Natural killer cell treated with Interleukin-12 subunit alpha and Interleukin-12 subunit beta and Interleukin-15 and Interleukin-18, amount 100 ng/mL, for 72 hours (primary cell): ENCODE measurements around the gene GALC. TPM values are rescaled to one million over a fixed set of nuclear protein-coding genes. Genes with fewer than 3 reads are reported as not detected.

Experiments
- ATAC-seq, 2 donors: fragments of 150-1000 bp; cut with Tn5 transposase in 1 of 2; sonication (Bioruptor Pico), chemical (Tn5 transposase) in 1 of 2; 2 replicates each; pipeline ENCODE4 v1.10.0; 2021
- DNase-seq: peaks from one replicate; pipeline ENCODE4 v3.0.0; 2022; ENCODE audit warnings: low spot score
- H3K27ac Mint-ChIP-seq, 2 donors: 1 replicate in 1 of 2; 2 replicates in 1 of 2; pipeline ENCODE4 v1.8.0; 2022; ENCODE audit warnings: mixed read lengths in 2 of 2, mild to moderate bottlenecking in 1 of 2, moderate library complexity in 1 of 2
- H3K27me3 Mint-ChIP-seq, 2 donors: 1 replicate in 1 of 2; 2 replicates in 1 of 2; pipeline ENCODE4 v1.8.0; 2022; ENCODE audit warnings: mixed read lengths in 2 of 2
- H3K36me3 Mint-ChIP-seq: one replicate; pipeline ENCODE4 v1.8.0; 2022; ENCODE audit warnings: mixed read lengths
- H3K4me1 Mint-ChIP-seq, 2 donors: 1 replicate in 1 of 2; 2 replicates in 1 of 2; pipeline ENCODE4 v1.8.0; 2022; ENCODE audit warnings: low read depth in 2 of 2, mixed read lengths in 2 of 2, mild to moderate bottlenecking in 1 of 2
- H3K4me3 Mint-ChIP-seq: one replicate; pipeline ENCODE4 v1.8.0; 2022; ENCODE audit warnings: mixed read lengths
- H3K9me3 Mint-ChIP-seq: 2 replicates; pipeline ENCODE4 v1.8.0; 2022; ENCODE audit warnings: mixed read lengths
- total RNA-seq, 2 donors: library from RNA; stranded (reverse); gene quantifications; one replicate each; pipeline ENCODE4 v1.2.3, GENCODE V29; 2022

The GALC gene
- total RNA-seq, 2 donors from 2014 or later = 25.1 to 27.0 TPM

DNA sequence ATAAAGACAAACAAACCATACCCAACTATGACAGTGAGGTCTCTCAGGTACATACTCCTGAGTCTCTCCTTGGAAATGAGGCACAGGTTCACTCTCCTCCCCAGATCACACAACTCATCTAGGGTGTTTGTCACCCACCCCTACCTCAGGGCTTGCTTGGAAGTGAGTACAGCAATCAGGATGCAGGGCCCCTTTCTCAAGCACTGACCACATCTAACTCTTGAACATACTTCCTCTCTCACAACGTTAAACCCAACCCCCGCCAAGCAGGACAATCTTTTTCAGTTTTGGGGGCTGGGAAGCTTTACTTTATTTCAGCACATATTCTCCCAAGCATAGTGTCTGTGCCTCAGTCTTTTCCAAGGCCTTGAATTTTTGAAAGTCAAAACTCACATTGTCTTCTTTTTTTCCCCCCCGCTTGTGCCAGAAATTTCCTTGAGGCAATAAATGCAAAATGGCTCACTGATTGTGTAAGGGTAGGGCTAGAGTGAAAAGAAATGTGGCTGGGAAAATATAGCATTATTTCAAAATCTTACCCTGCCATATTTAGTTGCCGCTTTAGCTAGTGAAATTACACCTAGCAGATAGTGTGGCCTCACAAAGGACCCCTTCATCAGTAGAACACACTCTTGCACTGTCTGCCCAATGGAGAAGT lies 9.6 kb upstream of the GALC start:
- H3K27ac Mint-ChIP-seq = peak overlapping the region; percentile 96 to 97
- ATAC-seq (peak; percentile 59 to 66), DNase-seq (no peak)
- H3K4me1 Mint-ChIP-seq = peaks cover 47 to 67% of the 10 kb centered on the region in 2 donors
- peak overlapping the region; percentile 80 for H3K4me3 Mint-ChIP-seq
- no peaks in the 10 kb centered on the region for H3K9me3 Mint-ChIP-seq
- H3K27me3 Mint-ChIP-seq = no peaks in the 10 kb centered on the region
- peaks cover 27% of the 10 kb centered on the region for H3K36me3 Mint-ChIP-seq

DNA sequence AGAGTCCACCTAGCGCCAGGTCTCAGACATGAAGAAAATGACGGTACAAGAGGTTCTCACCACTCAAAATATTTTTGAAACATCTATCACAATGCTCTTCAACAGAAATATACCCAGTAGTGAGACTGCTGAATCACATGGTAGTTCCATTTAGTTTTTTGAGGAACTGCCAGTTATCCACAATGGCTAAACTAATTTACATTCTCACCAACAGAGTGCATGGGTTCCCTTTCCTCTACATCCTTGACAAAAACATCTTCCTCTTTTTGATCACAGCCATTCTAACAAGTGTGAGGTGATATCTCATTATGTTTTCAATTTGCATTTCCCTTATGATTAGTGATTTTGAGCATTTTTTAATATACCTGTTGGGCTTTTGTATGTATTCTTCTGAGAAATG lies 6.3 kb upstream of the GALC start:
- DNase-seq (no peak), ATAC-seq (no peak)
- Mint-ChIP-seq H3K4me3 (peak overlapping the region; percentile 54), H3K4me1 (peaks cover 65 to 80% of the 10 kb centered on the region in 2 donors), H3K27me3 (no peaks in the 10 kb centered on the region), H3K9me3 (no peaks in the 10 kb centered on the region), H3K27ac (peak overlapping the region; percentile 96 to 97), H3K36me3 (peaks cover 11% of the 10 kb centered on the region)

- ATAC-seq (peak in 1 of 2 donors; percentile 37), DNase-seq (no peak)
- Mint-ChIP-seq H3K4me3 (peak overlapping the region; percentile 38), H3K4me1 (peaks cover 71 to 86% of the 10 kb centered on the region in 2 donors), H3K36me3 (peaks cover 11% of the 10 kb centered on the region), H3K27me3 (no peaks in the 10 kb centered on the region), H3K9me3 (no peaks in the 10 kb centered on the region), H3K27ac (peak overlapping the region; percentile 96 to 97)
These were observed 5.5 kb upstream of the GALC start for GRCh38 chr14:87998482-87998881.

GRCh38 chr14:87996291-87996592 lies 3.3 kb upstream of the GALC start:
- Mint-ChIP-seq H3K36me3 (peaks cover 5% of the 10 kb centered on the region), H3K4me3 (peak overlapping the region; percentile 90), H3K27ac (peak overlapping the region; percentile 97 to 99), H3K9me3 (no peaks in the 10 kb centered on the region), H3K4me1 (peaks cover 75 to 88% of the 10 kb centered on the region in 2 donors), H3K27me3 (no peaks in the 10 kb centered on the region)
- no peak for DNase-seq
- no peak for ATAC-seq

DNA sequence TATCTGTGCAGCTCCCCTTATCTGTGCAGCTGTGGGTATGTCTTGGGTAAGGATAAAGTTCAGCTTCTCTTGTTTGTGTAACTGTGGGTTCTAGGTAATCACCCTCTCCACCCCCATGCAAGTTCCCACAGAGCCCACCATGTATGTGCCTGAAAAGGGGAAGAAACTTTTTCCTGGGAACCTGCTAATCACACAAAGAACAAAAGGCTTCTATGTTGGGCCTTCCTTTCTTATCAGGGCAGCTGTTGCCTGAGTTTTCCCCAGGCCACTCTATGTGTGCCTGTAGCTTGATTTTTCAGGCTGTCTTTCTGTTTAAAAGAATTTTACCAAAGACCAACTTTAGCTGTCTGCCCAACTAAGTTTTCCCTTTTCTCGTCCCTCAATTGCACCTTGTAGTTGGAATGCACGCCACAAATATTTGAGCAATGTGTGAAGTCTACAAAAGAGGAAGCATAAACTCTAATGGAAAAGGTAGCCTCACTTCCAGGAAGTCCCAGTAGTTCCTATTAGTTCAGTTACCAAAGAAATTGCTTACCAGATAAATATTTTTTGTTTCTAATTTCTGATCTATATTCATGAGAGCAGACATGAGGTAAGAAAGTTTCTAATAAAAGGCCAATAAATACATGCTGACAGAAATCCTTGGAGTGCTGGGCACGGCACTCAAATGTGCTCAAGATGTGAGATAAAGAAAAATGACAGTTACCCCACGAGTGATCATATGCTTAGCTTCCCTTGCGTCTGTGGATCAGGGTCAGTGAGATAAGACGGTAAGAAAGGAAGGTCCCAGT lies 2.7 kb upstream of the GALC start:
- DNase-seq (no peak), ATAC-seq (peak; percentile 1 to 11)
- Mint-ChIP-seq H3K9me3 (no peaks in the 10 kb centered on the region), H3K4me1 (peaks cover 75 to 88% of the 10 kb centered on the region in 2 donors), H3K27ac (peak overlapping the region; percentile 97 to 99), H3K36me3 (peaks cover 5% of the 10 kb centered on the region), H3K4me3 (peak overlapping the region; percentile 90), H3K27me3 (no peaks in the 10 kb centered on the region)

DNA sequence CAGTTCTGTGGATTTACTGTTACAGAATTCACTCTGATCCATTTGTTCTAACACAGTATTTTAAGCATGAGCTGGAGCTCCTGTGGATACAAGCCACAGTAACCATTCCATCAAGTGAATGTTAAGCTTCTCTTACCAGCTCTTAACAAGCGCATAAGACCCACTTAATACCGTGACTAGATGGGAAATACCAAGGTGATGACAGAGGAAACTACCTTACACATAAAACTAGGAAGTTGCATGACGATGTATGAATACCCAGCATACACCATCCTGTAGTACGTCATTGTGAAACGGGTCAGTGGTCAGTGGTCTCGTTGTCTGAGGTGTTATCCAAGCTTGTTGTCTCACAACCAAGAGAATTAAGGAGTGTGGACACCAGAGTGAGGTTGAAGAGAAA lies 2.0 kb upstream of the GALC start:
- H3K36me3 Mint-ChIP-seq = peaks cover 5% of the 10 kb centered on the region
- H3K4me3 Mint-ChIP-seq = peak overlapping the region; percentile 90
- peak overlapping the region; percentile 97 to 99 for H3K27ac Mint-ChIP-seq
- H3K4me1 Mint-ChIP-seq = peaks cover 74 to 88% of the 10 kb centered on the region in 2 donors
- DNase-seq (peak; percentile 87), ATAC-seq (peak; percentile 73 to 76)
- no peaks in the 10 kb centered on the region for H3K9me3 Mint-ChIP-seq
- H3K27me3 Mint-ChIP-seq = no peaks in the 10 kb centered on the region

DNA sequence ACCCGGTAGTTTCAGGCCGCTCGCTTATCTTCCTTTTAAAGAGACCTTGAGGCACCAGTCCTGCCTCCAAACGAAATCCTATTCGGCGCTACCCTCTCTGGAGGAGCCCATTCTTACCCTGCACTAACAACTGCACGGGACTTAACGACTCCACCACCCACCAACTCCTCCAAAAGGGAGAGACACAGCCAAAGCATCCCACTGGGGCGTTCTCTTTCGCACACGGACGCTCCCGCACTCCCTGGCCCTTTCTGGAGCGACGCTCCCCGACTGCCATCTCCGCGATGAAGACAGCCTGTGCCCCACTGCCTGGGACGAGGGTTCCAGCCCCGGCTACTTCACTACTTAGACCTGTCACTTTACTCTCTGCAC lies 650 bp downstream of the GALC start:
- peak in 1 of 2 donors; percentile 33 for ATAC-seq
- DNase-seq = no peak
- Mint-ChIP-seq H3K36me3 (peaks cover under 1% of the 10 kb centered on the region), H3K27me3 (no peaks in the 10 kb centered on the region), H3K4me1 (peaks cover 73 to 82% of the 10 kb centered on the region in 2 donors), H3K9me3 (no peaks in the 10 kb centered on the region), H3K27ac (peak overlapping the region; percentile 97 to 99), H3K4me3 (peak overlapping the region; percentile 99)

DNA sequence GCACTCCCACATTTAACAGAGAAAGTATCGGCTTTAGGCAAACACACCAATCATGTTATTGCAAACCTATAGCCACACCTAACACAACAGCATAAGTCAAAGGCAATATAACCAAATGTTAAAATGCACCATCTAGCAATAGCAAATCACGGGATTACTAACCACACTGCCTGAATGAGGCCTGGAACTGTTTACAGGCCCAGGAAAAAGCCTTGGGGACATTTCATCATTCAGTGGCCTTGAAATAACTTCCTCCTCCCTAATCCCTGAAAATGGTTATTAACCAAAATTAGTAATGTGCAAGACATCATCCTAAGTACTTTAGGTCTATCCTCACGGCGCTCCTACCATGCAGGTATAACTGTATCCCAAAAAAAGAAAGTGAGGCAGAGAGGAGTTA lies 2.3 kb downstream of the GALC start:
- Mint-ChIP-seq H3K4me3 (peak overlapping the region; percentile 99), H3K27ac (peak overlapping the region; percentile 97 to 99), H3K27me3 (no peaks in the 10 kb centered on the region), H3K36me3 (peaks cover 4% of the 10 kb centered on the region), H3K9me3 (no peaks in the 10 kb centered on the region), H3K4me1 (peaks cover 67 to 71% of the 10 kb centered on the region in 2 donors)
- ATAC-seq (no peak), DNase-seq (no peak)

DNA sequence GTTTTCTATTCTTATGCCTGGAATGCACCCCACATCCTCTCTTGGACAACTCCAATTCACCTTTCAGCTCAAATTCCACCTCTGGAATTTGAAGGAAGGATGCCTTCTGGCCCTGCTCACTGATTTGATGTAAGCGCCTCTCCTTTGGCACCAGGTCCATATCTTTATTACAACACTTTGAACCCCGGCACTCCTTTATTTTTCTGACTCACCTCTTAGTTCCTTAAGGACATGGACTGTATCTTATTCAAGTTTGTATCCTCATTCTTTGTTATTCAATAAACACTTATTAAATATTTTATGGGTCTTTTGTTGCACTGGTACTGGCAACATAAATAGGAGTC lies 3.1 kb downstream of the GALC start:
- ATAC-seq (no peak), DNase-seq (no peak)
- Mint-ChIP-seq H3K36me3 (peaks cover 4% of the 10 kb centered on the region), H3K9me3 (no peaks in the 10 kb centered on the region), H3K4me3 (peak overlapping the region; percentile 99), H3K27me3 (no peaks in the 10 kb centered on the region), H3K27ac (peak overlapping the region; percentile 14 to 97), H3K4me1 (peaks cover 60 to 64% of the 10 kb centered on the region in 2 donors)

DNA sequence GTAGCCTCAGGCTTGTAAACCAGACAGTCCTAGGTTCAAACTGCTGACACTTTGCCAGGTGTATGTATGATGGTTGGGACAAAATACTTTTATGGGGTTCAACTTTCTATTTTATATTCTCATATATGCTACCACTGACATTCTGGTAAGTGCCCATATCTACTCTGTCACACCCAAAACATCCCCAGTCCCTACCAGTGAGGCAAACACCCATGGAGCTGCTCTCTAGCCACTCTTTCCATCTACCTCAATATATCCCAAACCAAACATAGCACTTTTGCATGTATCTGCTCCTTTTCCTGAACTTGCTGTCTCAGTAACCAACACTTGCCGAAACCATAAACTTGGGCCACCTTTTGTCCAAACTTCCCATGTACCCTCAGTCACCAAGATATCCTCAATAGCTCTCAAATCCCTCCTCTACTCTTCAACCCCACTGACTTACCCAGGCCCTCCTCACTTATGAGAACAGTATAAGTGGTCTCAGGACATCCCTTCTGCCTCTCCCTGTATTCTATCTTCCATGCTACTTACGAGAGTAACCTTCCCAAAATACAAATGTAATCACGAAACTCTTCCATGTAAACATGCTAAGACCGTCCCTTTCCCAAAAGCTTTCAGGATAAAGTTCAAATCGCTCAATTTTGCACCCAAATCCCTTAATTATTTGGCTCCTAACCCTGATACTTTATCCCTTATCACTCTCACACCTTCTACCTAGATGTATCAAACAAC lies 3.6 kb downstream of the GALC start:
- DNase-seq = no peak
- Mint-ChIP-seq H3K9me3 (no peaks in the 10 kb centered on the region), H3K27ac (peak overlapping the region; percentile 14 to 97), H3K4me3 (peak overlapping the region; percentile 99), H3K36me3 (peaks cover 4% of the 10 kb centered on the region), H3K4me1 (peaks cover 54 to 59% of the 10 kb centered on the region in 2 donors), H3K27me3 (no peaks in the 10 kb centered on the region)
- ATAC-seq = no peak

- Mint-ChIP-seq H3K27ac (no peak overlapping the region), H3K36me3 (peaks cover 19% of the 10 kb centered on the region), H3K4me1 (peaks cover 0 to 10% of the 10 kb centered on the region in 2 donors), H3K9me3 (peaks cover 3% of the 10 kb centered on the region), H3K4me3 (no peak overlapping the region), H3K27me3 (no peaks in the 10 kb centered on the region)
- DNase-seq (no peak), ATAC-seq (no peak)
These were observed 13.3 kb downstream of the GALC start for GRCh38 chr14:87979689-87980088.

DNA sequence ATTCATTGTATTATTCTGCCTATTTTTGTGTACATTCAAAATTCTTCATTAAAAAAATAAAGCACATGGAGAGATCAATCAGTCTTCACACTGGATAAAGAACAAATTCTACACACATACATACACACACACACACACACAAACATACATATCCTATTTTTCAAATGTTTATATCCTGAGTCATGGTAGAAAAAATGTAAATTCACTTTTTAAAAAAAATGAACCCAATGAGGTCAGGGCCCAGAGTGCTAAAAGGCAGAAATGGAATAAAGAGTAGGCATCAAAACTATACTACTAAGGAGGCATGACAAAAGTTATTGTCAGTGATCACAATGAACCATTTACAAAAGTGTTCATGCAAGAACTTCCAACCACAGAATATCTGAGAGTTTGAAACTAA lies 17.3 kb downstream of the GALC start:
- H3K36me3 Mint-ChIP-seq = peaks cover 24% of the 10 kb centered on the region
- no peak for DNase-seq
- H3K9me3 Mint-ChIP-seq = peaks cover 3% of the 10 kb centered on the region
- no peak overlapping the region for H3K4me3 Mint-ChIP-seq
- H3K27me3 Mint-ChIP-seq = no peaks in the 10 kb centered on the region
- peaks cover 0 to 12% of the 10 kb centered on the region in 2 donors for H3K4me1 Mint-ChIP-seq
- peak overlapping the region in 1 of 2 donors; percentile 21 for H3K27ac Mint-ChIP-seq
- ATAC-seq = no peak

- no peak overlapping the region for H3K4me3 Mint-ChIP-seq
- peaks cover 25% of the 10 kb centered on the region for H3K36me3 Mint-ChIP-seq
- no peaks in the 10 kb centered on the region for H3K27me3 Mint-ChIP-seq
- ATAC-seq = no peak
- no peak for DNase-seq
- H3K4me1 Mint-ChIP-seq = peaks cover 5% of the 10 kb centered on the region in 2 donors
- H3K9me3 Mint-ChIP-seq = no peaks in the 10 kb centered on the region
- H3K27ac Mint-ChIP-seq = peak overlapping the region in 1 of 2 donors; percentile 42
These were observed 22.0 kb downstream of the GALC start for GRCh38 chr14:87971010-87971409.

GRCh38 chr14:87967496-87967895 lies 25.5 kb downstream of the GALC start:
- Mint-ChIP-seq H3K27me3 (no peaks in the 10 kb centered on the region), H3K27ac (no peak overlapping the region), H3K4me3 (no peak overlapping the region), H3K4me1 (peaks cover 9 to 14% of the 10 kb centered on the region in 2 donors), H3K9me3 (no peaks in the 10 kb centered on the region), H3K36me3 (peaks cover 30% of the 10 kb centered on the region)
- no peak for DNase-seq
- ATAC-seq = no peak
